ENCODE data around the gene KRT38. TPM values are rescaled to one million over a fixed set of nuclear protein-coding genes. Genes with fewer than 3 reads are reported as not detected.
A peak's percentile ranks its signal among the peaks of the same experiment; 100 is the strongest.

KRT38 gene
- total RNA-seq, 1 experiment from 2014 or later, result not detected

DNA sequence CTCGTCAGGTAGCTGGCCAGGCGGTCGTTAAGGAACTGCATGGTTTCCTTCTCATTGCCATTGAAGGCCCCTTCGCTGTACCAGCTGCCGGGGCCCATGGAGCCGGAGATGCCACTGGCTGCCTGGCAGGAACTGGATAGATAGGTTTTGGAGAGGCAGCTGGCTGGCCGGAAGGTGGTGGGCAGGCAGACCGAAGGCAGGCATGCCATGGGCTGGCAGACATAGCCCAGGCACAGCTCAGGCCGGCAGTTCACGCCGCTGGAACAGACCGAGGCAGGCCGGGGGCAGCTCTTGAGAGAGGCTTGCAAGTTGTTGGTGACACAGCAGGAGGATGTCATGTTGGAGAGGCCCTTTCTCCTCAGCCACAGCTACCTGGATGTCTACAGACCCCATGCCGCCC lies 26.2 kb upstream of the KRT38 start, which contains the start of gene KRT32:
Gene KRT32, minus strand, starts transcription at position 399 of the 400 bp plus-strand sequence. Its CDS starts 61 bp downstream, at position 338.
- CTCF ChIA-PET, result no interaction called here
- intact Hi-C loops (cut with micrococcal nuclease; ENCODE audit: unreplicated experiment), result no loop called here
- no peak for DNase-seq
- H3K36me3 Mint-ChIP-seq (ENCODE audit: insufficient read depth, unreplicated experiment), result peaks cover 5% of the 10 kb centered on the region
- BruUV-seq (replicated peaks), result no TSS peak
- H3K4me1 Mint-ChIP-seq (ENCODE audit: low read depth, unreplicated experiment), result peaks cover 13% of the 10 kb centered on the region
- peaks cover 8% of the 10 kb centered on the region for H3K27me3 Mint-ChIP-seq (ENCODE audit: unreplicated experiment)
- no peak within 1 kb of the TSS for H3K27ac Mint-ChIP-seq (ENCODE audit: unreplicated experiment)
- TF ChIP-seq, protein P1, sequence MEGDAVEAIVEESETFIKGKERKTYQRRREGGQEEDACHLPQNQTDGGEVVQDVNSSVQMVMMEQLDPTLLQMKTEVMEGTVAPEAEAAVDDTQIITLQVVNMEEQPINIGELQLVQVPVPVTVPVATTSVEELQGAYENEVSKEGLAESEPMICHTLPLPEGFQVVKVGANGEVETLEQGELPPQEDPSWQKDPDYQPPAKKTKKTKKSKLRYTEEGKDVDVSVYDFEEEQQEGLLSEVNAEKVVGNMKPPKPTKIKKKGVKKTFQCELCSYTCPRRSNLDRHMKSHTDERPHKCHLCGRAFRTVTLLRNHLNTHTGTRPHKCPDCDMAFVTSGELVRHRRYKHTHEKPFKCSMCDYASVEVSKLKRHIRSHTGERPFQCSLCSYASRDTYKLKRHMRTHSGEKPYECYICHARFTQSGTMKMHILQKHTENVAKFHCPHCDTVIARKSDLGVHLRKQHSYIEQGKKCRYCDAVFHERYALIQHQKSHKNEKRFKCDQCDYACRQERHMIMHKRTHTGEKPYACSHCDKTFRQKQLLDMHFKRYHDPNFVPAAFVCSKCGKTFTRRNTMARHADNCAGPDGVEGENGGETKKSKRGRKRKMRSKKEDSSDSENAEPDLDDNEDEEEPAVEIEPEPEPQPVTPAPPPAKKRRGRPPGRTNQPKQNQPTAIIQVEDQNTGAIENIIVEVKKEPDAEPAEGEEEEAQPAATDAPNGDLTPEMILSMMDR (IDR thresholded peaks at IDR 0.05; ENCODE audit: unreplicated experiment), result no peak
- H3K9me3 Mint-ChIP-seq (ENCODE audit: low read depth, unreplicated experiment), result peaks cover 3% of the 10 kb centered on the region
- H3K4me3 Mint-ChIP-seq (ENCODE audit: low read depth, unreplicated experiment), result no peak within 1 kb of the TSS

DNA sequence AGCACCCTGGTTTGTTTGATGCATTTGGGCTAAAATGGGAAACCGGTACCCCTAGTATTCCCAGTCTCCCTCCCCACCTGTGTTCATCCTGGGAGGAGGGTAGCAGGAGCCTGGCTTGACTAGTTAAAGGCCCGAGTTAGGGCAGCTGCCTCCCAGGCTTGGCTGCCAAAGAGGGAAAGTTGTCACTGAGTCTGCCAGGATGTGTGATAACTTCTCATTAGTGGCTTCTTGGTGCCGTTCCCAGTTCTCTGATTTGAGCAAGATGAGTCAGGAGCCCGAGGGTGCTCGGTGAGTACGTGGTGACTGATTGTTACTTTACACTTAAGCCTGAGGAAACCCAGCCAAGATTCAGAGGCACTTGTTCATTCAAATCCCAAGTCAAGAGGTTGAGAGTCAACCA lies 23.9 kb upstream of the KRT38 start:
- intact Hi-C loops (cut with micrococcal nuclease; ENCODE audit: unreplicated experiment), result no loop called here
- CTCF ChIA-PET, result interaction anchor here (0.8 to 0.9 kb wide), 2 partner anchors 84 to 117 kb away, joined by 3 read pairs; no protein-coding TSS in a partner anchor
- Mint-ChIP-seq H3K36me3 (ENCODE audit: insufficient read depth, unreplicated experiment) (peaks cover 5% of the 10 kb centered on the region), H3K4me1 (ENCODE audit: low read depth, unreplicated experiment) (peaks cover 13% of the 10 kb centered on the region), H3K9me3 (ENCODE audit: low read depth, unreplicated experiment) (peaks cover 3% of the 10 kb centered on the region), H3K27me3 (ENCODE audit: unreplicated experiment) (no peaks in the 10 kb centered on the region), H3K27ac (ENCODE audit: unreplicated experiment) (peak overlapping the region; percentile 7), H3K4me3 (ENCODE audit: low read depth, unreplicated experiment) (no peak overlapping the region)
- DNase-seq, result peak; percentile 74
- BruUV-seq (replicated peaks), result no TSS peak
- TF ChIP-seq, protein P1 (IDR thresholded peaks at IDR 0.05; ENCODE audit: unreplicated experiment), result no peak

DNA sequence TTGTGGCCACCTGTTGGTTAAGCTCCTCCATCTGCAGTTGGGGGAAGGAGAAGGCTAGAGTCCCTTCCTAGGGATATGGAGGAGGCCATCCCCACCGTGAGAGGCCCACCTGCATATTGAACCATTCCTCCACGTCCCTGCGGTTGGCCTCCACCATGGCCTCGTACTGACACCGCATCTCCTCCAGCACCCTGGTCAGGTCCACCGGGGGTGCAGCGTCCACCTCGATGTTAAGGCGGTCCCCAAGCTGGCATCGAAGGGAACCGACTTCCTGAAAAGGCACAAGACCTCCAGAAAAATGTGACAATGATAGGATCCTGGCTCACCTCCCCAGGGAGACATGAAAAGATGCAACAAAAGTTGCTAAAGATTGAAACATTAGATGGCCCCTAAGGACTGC lies 23.4 kb upstream of the KRT38 start:
- peaks cover 5% of the 10 kb centered on the region for H3K36me3 Mint-ChIP-seq (ENCODE audit: insufficient read depth, unreplicated experiment)
- no TSS peak for BruUV-seq (replicated peaks)
- H3K4me3 Mint-ChIP-seq (ENCODE audit: low read depth, unreplicated experiment), result no peak overlapping the region
- TF ChIP-seq, protein P1 (IDR thresholded peaks at IDR 0.05; ENCODE audit: unreplicated experiment), result no peak
- CTCF ChIA-PET, result interaction anchor here (0.6 to 0.8 kb wide), 2 partner anchors 116 to 1033 kb away, joined by 3 read pairs; no protein-coding TSS in a partner anchor
- intact Hi-C loops (cut with micrococcal nuclease; ENCODE audit: unreplicated experiment), result no loop called here
- no peak overlapping the region for H3K27ac Mint-ChIP-seq (ENCODE audit: unreplicated experiment)
- peaks cover 13% of the 10 kb centered on the region for H3K4me1 Mint-ChIP-seq (ENCODE audit: low read depth, unreplicated experiment)
- DNase-seq, result no peak
- peaks cover 3% of the 10 kb centered on the region for H3K9me3 Mint-ChIP-seq (ENCODE audit: low read depth, unreplicated experiment)
- no peaks in the 10 kb centered on the region for H3K27me3 Mint-ChIP-seq (ENCODE audit: unreplicated experiment)

DNA sequence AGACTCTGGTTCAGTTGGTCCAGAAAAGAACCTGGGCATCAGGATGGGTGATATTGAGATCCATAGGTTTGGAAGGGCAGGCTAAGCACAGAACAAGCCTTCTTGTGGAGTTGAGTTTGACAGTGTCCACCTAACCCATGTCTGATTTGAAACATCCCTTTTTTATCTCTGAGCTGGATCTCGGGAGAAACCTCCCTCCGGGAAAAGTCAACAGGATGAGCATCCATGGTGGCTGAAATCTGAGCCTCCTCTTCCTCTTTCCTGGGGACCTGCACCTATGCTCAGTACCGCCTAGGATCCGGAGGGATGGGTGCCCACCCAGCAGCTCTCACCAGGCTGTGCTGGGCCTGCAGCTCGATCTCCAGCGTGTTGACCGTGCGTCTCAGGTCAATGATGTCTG lies 23.0 kb upstream of the KRT38 start:
- Mint-ChIP-seq H3K9me3 (ENCODE audit: low read depth, unreplicated experiment) (peaks cover 3% of the 10 kb centered on the region), H3K4me3 (ENCODE audit: low read depth, unreplicated experiment) (no peak overlapping the region), H3K27ac (ENCODE audit: unreplicated experiment) (no peak overlapping the region), H3K36me3 (ENCODE audit: insufficient read depth, unreplicated experiment) (peaks cover 5% of the 10 kb centered on the region), H3K4me1 (ENCODE audit: low read depth, unreplicated experiment) (peaks cover 13% of the 10 kb centered on the region), H3K27me3 (ENCODE audit: unreplicated experiment) (no peaks in the 10 kb centered on the region)
- no peak for DNase-seq
- CTCF ChIA-PET, result interaction anchor here (0.6 kb wide), 1 partner anchor 1033 kb away, joined by 3 read pairs; no protein-coding TSS in a partner anchor
- TF ChIP-seq, protein P1 (IDR thresholded peaks at IDR 0.05; ENCODE audit: unreplicated experiment), result no peak
- intact Hi-C loops (cut with micrococcal nuclease; ENCODE audit: unreplicated experiment), result no loop called here
- BruUV-seq (replicated peaks), result no TSS peak
